Heart left ventricle (tissue), 13 donors: ENCODE data around the gene PTPRK.
A peak's percentile ranks its signal among the peaks of the same experiment; 100 is the strongest.

Source experiments
- CTCF ChIP-seq, 12 donors: fragments of 200-600 bp; sonication (generic) in 4 of 12; IDR thresholded peaks; one replicate each; pipeline versions ENCODE4 v1.5.0 to v1.8.0; 2018 to 2022; ENCODE audit warnings: antibody characterized with exemption in 12 of 12, mild to moderate bottlenecking in 5 of 12
- POLR2A ChIP-seq, 2 donors: fragments of 450-650 bp; IDR thresholded peaks; one replicate each; pipeline ENCODE4 v1.6.1; 2017; ENCODE audit warnings: antibody characterized with exemption in 2 of 2, mild to moderate bottlenecking in 2 of 2, moderate library complexity in 2 of 2
- donor health status: ischemic (EF 13 %, LVEDD 7.1; RV severe dilation, severe dysfunction).
- donor health status: DM: no; HTN: yes; CAD: no.
- donor health status: DM: no; HTN: no; CAD: no.
- donor health status: ischemic (EF 25% LVEDD 6.9; RV normal size, moderate dysfunction).
- donor health status: ischemic (EF 25% LVEDD 5.7; RV mildly dilated, moderate dysfunction).
- donor health status: ischemic (EF 35%, LVEDD 5.7; RV mildly dilated, moderate dysfunction).
- donor health status: nonischemic (EF 11% LVEDD 7.7; RV severe dilation, severe dysfunction).
- donor health status: DM: yes; HTN: yes; CAD: no.
- donor health status: PGD.
- donor health status: ischemic (EF 29% LVEDD 5.4; RV normal size, mild dysfunction).
- donor health status: nonischemic (EF 23%, LVEDD 6.1; RV moderate dilation, normal function).

DNA sequence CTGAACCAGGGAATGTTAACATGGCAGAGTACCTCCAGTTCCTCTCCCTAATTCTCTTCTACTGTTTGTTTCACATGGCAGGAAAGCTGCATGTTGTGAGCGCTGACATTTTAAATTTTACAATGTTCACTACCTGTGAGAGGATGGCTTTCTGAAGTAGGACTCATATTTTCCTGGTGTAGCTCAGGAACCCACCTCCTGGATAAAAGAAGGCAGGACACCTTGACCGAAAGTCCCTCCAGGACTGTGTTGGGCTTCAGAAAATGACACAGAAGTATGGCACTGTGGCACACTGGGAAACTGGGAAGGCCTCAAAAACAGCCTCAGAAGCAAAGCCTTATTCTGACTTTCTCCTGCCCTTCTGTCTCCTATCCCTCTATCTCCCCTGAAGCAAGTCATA is 33.3 kb downstream of the PTPRK start:
- TF ChIP-seq CTCF (IDR thresholded peaks at IDR 0.05) (peak in 4 of 12 donors; percentile 24 to 30 (median 26)), POLR2A (IDR thresholded peaks at IDR 0.05) (no peak)
